ENCODE results near the gene SCN8A.
A peak's percentile ranks its signal among the peaks of the same experiment; 100 is the strongest.
"Not testable (repeated sequence)": the region's sequence is repeated elsewhere in the genome, so short reads cannot be mapped to it uniquely, and the experiment has no call there.

Gene SCN8A

DNA sequence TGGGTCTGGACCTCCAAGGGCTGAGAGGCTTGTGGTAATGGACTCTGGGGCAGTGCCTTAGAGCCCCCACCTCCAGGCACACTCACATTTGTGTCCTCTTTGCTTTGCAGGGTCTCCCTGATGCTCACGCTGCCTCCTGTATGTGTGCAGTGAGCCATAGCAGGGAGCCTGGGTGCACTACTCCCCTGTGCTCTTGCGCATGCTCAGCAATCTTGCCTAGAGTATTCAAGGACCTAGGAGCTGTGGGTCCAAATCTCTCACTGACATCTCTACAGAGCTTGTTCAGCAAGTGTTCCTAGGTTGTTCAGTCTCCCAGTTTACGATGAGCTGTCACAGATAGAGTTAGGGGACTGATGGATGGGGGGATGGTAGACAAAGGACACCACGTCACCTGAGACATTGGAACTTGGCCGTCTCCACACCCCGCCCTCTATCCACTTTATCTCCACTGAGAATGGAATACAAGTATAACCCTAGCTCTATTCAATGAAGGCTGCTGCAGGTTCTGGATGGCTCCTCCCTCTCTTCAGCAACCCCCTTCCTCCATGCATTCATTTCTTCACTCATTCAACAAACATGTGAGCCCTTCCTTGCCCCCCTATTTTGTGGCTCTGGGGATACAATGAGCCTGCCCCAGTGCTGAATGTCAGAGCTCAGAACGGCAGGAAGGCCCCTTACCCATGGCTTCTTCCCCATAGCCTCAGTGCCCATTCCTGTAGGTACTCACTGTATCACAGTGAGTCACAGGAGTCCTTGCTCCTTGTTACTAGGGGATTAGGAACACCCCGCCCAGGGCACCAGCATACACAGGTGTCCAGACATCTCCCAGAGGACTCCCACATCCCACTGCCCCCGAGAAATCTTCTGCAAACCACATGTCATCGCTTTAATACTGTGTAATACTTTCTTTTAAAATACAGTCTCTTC is 226.3 kb downstream of the SCN8A start:
- no peak for DNase-seq (ENCODE audit: low spot score)

DNA sequence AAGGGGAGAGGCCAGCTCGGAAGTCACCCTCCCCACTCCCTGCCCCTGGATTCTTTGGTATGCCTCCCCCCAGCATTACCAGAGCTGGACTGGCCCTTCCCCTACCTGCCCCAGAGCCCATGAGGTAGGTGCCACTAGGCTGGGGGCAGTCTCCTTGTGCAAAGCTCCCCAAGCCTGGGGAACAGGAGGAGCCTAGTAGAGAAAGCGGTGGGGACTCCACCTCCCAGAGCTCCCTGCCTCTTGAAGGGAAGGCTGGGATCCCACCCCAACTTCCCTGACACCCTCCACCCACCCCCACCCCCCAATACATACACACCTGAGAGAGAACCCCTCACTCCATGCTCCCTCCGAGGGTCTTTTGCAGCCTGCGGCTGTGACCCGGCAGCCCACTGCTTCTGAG is 227.1 kb downstream of the SCN8A start:
- DNase-seq (ENCODE audit: low spot score), result no peak

DNA sequence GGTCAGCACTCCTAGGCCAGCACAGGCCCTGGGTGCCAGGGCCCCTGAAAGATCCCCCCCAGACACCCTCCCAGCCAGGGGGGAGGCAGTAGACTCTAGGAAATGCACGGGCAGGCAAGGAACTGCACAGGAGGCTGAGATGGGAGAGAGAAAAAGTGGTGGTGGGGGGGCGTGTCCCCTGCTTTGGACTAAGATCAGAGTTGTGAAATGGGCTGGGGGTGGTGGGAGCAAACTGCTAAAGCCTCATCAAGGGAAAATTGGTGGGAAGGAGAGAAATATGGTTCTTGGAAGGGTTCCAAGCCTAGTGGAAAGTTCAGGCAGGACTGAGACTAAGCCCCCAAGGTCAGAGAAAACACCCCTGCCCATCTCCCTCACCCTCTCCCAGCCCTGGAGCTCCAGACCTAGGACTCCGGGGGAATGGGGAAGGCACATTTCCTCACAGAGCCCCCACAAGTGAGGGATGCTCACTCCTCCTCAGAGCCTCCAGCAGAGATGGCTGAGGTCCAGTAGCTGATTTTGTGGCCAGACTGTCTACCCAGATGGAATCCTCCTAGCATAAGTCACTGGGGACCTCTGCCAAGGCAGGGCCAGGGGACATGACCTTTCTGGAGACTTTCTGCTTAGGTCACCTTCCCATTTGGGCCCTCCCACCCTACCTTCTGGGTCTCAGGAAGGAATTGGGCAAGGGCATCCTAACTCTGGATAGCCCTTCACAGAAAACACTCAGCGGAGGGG is 227.7 kb downstream of the SCN8A start:
- DNase-seq (ENCODE audit: low spot score), result no peak

DNA sequence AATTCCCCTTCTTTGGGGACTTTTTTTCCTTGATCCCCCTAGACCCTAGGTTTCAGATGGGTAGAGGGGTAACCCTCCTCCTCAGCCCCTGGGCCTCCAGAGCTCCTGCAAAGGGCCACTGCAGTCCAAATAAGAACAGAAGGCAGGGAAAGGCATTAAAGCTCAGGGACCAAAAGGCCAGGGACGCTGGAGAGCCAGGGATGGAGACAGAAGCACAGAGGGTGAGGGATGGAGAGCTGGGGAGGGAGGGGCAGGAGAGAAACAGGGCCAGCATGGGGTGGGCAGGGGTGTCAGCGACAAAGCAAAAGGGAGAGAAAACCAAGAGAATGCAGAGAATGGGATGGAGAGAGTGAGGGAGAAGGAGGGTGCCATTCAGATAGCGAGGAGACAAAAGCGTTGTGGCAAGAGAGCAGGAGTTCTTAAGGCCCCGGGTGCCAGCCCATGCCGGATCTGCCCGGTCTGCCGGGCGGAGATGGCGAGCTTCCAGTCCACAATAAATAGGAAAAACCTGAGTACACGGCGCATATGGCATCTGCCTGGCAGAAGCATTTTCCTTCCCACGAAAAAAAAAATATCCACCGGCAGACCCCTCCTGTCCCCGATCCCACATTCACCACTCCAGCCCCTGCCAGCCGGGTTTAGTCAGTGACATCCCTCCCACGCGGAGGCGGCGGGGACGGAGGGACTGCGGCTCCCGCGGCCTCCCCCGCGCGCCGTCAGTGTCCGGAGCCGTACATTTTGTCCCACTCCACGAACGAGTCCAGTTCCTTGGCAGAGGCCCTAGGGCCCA is 228.9 kb downstream of the SCN8A start:
- DNase-seq (ENCODE audit: low spot score), result peak; percentile 67

DNA sequence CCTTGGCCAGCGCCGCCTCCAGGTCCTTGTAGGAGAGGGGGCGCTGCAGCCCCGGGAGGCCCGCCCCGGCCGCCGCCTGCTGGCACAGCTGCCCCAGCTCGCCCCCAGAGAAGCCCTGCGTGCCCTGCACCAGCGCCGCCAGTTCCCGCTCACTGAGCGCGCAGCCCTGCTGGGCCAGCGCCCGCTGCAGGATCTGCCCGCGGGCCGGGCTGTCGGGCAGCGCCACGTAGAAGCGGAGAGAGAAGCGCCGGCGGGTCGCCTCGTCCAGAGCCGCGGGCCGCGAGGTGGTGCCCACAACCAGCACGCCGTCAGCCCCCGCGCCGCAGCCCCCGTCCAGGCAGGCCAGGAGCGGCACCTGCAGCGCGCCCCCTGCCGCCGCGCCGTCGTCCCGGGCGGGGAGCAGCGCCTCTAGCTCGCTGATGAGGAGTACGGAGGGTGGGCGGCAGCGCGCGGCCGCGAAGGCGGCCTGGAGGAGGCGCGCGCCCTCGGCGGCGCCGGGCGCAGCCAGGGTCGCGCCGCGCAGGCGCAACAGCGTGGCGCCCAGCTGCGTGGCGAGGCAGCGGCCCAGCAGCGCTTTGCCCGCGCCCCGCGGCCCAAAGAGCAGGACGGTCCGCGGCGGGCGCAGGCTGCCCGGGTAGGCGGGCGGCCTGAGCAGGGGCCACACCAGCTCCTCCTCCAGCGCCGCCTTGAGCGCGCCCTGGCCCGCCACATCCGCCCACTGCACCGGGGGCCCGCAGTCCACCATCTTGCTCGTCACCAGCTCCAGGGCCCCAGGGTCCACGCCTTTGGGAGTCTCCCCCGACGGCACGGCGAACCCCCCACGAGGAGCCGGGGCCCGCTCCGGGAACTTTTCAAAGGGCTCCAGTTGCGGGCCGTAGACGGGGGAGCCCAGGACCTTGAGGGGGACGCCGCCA is 229.8 kb downstream of the SCN8A start:
- peak; percentile 97 for DNase-seq (ENCODE audit: low spot score)

DNA sequence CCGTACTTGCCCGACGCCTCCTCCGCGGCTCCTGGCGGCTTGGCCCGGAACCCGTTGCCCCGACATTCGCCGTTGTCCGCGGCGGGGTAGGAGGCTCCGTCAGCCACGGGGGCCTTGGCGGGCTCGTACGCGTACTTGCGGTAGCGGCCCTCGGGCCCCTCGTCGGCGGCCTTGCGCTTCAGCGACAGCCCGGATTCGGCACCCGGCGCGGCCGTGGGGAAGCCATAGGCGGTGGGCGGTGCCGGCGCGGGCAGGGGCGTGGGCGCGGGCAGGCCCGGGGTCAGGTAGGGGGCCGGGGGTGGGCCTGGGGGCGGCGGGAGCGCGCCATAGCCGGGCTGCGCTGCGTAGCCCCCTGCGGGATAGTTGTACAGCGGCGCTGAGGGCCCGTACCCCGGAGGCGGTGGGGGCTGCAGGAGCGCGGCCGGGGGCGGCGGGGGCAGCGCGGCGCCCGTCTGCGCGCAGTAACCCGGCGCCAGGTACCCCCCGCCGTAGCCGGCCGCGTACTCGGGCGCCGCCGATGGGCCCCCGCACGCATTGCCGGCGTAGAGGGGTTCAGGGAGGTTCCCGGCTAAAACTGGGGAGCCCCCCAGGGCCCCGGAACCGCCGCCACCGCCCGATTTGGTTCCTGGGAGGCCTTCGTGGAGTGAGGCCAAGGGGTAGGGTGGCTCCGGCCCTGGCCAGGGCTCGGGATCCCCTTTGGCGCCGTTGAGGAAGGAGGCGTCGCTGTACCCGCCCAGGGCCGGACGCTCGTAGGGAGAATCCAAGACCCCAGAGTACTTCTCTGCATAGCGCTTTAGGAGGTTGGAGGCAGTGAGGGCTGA is 230.6 kb downstream of the SCN8A start:
- DNase-seq (ENCODE audit: low spot score), result no peak

DNA sequence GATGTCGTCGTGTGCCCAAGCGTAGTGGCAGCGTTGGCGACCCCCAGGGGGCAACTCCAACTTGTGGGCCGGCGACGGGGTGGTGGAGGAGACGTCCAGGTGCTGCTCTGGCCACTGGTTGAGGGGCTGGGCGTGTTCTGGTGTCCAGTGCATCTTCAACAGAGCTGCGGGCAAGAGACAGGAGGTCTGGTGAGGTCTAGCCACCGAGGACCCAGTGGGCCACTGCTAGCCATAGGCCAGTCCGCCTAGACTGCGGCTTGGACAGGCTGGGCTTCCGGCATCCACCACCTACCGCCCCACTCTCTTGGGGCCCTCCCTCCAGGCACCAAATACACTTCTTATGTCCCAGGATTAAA is 231.2 kb downstream of the SCN8A start:
- DNase-seq (ENCODE audit: low spot score), result no peak

DNA sequence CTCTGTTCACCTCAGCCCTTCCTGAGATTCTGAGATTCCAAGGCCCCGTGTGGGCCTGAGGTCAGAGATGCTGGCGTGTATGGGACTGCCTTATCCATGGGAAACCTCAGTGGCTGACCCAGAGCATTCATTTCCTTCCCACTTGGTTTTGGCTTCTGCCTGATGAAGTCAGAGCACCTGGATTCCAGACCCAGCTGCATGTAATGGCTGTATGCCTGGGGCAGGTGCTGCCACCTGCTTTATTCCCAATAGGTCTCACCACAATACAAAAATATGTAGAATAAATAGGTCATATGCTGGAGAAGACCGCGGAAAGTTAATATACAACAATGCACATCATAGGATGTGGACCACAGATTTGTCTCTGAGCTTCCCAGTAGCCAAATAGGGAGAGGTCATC is 231.9 kb downstream of the SCN8A start:
- no peak for DNase-seq (ENCODE audit: low spot score)

DNA sequence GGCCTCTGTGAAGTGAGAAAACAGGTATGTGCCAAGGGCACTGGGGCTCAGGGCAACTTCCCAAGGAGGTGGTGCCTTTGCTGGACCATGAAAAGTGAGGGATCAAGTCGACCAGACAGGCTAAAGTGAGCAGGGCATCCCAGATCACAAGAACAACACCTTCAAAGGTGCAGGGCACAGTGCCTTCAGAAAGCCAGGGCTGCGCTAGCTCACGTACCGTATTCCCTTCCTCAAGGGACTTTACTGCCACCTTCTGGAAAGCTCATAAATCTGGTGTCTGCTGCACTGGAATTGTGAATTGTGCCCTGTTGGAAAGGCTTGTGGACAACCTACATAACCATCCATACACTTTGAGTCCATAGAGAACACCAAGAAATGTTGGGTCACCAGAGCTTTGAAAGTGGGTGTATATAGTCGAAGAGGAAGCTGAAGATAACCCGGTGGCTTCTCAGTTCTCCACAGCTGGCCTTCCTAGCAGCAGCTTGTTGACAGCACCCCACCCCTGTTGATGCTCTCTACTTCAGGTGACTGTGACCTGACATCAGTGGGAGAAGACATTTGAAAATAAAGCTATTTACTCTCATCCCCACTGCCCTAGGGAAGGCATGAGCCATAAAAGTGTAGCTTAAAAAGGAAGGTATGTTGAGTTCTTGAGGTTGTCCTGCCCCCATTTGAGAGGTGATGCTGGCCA is 233.0 kb downstream of the SCN8A start:
- peak; percentile 77 for DNase-seq (ENCODE audit: low spot score)

DNA sequence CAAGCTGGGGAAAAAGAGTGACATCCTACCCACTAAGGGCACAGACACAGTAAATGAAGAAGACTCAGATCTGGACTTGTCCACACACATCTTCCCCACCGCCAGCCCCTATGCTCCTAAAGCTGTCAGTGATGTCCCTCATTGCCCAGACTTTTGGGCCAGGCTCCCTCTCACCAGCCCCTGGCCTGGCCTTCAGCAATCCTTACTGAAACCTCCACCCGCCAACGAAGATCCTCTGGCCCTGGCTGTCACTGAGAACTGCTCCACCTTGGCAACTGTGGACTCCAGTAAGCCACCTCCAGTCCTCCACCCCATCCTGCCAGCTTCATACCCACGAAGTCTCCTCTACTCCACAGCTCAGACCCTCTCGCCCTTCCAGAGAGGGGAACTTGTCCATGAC is 234.2 kb downstream of the SCN8A start:
- DNase-seq (ENCODE audit: low spot score), result no peak

DNA sequence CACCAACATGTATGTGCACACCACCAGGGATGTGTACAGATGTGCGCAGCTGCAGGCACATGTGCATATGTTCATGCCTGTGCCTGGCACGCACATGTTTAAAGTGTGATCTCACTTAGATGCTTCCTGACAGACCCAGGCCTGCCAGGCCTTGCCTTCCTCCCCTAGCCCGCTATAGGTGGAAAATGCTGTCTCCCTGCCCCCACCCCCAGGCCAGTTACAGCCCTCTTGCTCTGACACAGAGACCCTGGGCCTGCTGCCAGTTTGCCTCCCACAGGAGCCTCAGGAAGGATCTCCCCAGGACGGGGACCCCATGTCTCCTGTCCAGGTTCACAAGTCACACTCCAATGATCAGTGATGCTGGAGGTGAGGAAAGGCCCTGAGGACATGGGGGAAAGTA is 235.8 kb downstream of the SCN8A start:
- DNase-seq (ENCODE audit: low spot score), result no peak

DNA sequence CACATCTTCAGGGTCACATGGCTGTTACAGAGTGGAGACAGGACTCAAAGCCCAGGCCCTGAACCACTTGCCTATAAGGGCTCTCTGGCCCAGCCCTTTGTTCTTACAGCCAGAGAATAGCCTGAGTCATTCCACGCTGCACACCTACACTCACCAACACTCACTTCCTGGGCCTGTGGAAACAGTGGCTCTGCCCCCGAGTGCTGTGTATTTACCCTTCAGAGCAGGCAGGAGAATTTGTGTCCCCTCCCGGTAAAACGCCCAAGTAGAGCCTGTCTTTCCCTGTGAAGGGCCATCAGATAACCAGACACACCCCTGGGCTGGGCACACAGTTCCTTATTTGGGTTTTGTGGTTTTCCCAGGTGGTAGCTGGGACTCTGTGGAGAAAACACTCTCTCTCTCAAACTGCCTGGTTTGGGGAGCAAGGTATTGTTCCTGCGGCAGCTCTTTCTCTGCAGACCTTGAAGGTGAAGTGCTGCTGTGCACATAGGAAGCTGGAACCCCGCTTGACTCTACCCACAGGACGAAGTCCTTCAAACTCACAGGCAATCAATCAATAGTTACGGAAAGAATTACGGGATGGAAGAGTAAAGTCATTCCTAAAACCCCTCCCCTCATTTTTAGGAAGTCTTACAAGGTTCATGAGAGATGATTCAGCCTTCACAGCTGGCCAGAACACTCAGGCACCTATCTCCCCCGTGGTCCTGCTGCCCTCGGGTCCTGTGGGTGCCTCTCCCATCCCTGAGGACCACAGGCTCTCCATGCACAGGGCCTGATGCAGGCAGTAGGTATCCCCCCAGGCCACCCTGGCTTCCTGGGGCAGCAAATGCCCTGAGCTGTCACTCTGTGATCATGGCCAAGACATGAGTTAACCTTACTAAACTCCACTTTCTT is 237.1 kb downstream of the SCN8A start:
- DNase-seq (ENCODE audit: low spot score), result no peak

DNA sequence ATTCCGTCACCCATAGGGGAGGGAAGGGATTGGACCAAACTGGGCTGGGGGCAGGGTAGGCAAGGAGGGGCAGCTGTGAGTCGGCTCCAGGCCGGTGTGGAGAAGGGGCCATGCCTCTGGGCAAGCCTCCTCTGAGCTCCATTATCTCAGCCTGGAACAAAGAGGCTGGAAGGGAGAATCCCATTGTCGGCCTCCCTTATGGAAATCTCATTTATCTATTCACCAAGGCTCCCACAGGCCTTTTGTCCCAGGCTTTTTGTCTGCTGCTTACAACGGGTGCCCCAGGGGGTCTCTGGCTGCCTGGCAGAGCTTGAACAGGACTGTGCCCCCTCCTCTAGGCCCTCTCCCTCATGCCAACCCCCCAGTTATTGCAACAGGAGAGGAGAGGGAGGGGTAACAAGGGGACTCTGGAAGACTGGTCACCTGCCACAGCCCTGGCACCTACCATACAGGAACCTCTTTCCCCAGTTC is 238.0 kb downstream of the SCN8A start:
- DNase-seq (ENCODE audit: low spot score), result no peak

DNA sequence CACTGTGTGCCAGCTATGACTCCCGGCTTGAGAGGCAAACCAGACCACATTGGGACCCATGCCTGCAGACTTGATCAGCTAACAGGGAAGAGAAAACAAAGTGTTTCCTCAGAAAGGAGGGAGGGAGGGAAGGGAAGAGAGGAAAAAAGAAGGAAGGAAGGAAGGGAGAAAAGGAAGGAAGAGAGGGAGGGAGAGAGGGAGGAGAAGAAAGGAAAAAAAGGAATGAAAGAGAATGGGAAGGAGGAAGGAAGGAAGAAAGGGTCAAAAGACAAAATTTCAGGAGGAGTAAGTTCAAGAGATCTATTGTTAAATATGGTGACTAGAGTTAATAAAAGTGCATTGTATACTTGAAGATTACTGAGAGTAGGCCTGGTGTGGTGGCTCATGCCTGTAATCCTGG is 238.6 kb downstream of the SCN8A start:
- no peak for DNase-seq (ENCODE audit: low spot score)

DNA sequence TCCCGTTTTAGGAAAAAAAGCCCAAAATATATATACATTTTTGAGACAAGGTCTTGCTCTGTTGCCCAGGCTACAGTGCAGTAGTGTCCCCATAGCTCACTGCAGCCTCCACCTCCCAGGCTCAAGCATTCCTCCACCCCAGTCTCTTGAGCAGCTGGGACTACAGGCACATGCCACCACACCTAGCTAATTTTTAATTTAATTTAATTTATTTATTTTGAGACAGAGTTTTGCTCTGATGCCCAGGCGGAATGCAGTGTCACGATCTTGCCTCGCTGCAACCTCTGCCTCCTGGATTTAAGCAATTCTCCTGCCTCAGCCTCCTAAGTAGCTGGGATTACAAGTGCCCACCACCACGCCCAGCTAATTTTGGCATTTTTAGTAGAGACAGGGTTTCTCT is 240.8 kb downstream of the SCN8A start:
- not testable (repeated sequence) for DNase-seq (ENCODE audit: low spot score)

DNA sequence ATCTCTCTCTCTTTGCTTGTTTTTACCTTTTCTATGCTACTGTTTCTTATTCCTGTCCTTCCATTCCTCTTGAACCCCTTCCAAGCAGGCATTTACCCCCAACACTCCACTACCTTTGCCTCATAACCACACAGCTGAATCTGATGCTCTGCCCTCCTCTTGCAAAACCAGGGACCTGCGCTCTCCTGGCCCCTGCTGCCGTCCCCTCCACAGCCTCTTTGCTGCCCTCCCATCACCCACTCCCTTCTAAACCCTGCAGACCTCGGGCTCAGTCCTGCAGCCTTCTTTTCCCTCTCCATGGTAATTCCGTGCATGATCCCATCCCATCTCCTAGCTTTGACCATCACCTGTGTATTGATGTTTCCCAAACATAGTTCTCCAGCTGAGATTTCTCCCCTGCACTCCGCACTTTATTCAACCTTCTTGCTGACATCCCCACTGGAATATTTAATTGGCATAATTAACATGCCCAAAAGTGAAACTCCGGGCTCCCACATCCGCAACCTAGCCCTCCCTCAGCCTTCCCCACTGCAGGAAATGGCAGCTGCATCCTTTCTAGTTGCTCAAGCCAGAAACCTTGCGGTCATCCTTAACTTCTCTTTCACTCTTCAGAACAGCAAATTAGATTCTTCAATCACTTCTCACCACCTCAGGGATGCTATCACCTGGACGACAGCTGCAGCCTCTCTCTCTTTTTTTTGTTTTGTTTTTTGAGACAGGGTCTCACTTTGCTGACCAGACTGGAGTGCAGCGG is 241.5 kb downstream of the SCN8A start:
- DNase-seq (ENCODE audit: low spot score), result no peak

DNA sequence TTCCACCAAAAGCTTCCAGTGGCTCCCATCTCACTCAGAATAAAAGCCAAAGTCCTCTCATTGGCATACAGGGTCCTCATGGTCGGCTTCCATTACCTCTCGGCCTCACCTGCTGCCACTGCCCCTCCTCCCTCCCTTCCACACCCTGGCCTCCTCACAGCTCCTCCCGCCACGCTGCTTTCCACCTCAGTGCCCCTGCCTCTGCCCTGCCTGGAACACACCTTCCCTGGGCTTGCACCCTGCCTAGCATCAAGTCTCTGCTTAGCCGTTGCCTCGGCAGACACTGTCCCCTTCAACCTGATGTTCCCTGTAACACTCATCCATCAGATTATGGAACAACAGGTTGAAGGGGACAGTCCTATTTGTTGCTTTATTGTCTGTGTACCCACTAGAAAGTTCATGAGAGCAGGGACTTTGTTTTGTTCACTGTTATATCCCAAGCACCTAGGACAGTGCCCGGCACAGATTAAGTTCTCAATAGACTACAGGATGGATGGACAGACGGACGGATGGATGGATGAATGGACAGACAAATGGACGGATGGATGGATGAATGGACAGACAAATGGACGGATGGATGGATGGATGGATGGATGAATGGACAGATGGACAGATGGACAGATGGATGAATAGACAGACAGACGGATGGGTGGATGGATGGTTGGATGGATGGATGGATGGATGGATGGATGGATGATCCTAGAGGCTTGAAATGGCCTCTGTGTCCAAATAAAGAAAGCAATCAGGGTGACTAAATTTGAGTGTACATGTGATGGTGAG is 242.6 kb downstream of the SCN8A start:
- no peak for DNase-seq (ENCODE audit: low spot score)

All from D341Med (cell line).